ENCODE measurements around the gene VPS26B. TPM values are rescaled to one million over a fixed set of nuclear protein-coding genes. Genes with fewer than 3 reads are reported as not detected.
"Not testable (repeated sequence)": the region's sequence is repeated elsewhere in the genome, so short reads cannot be mapped to it uniquely, and the experiment has no call there.

VPS26B gene
- total and polyA plus RNA-seq, 9 of the 15 experiments (the other 6 are each of a cell fraction or from before 2014, with no cell fraction given), result 3.5 to 43.3 (median 27.4) TPM

DNA sequence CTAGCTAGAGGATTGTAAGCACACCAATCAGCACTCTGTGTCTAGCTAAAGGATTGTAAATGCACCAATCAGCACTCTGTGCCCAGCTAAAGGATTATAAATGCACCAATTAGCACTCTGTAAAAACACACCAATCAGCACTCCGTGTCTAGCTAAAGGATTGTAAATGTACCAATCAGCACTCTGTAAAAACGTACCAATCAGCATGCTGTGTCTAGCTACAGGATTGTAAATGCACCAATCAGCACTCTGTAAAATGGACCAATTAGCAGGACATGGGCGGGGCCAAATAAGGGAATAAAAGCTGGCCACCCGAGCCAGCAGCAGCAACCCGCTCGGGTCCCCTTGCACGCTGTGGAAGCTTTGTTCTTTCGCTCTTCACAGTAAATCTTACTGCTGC, 36.4 kb upstream of the VPS26B start:
- CTCF ChIA-PET (ENCODE audit: low intra/inter-chr PET ratio); intact Hi-C loops (cut with micrococcal nuclease); BruUV-seq (replicated peaks): not testable (repeated sequence)

More for the DNA sequence above, 36.4 kb upstream of the VPS26B start:
- H3K4me1 ChIP-seq (replicated peaks in 1 of 2; ENCODE audit: control insufficient read depth in 2 of 2, insufficient read depth in 2 of 2, low read length in 2 of 2); in situ Hi-C loops (cut with MboI); DNase-seq (ENCODE audit: extremely low read depth in 1 of 4, low spot score in 3 of 4); H3K27me3 ChIP-seq (ENCODE audit: control insufficient read depth in 2 of 2, insufficient read depth in 2 of 2, low read length in 2 of 2); H3K4me3 ChIP-seq; H3K9me3 ChIP-seq (replicated peaks; ENCODE audit: control insufficient read depth, insufficient read depth, low read depth, low read length); H3K79me2 ChIP-seq (ENCODE audit: control insufficient read depth, insufficient read depth, low read length); ATAC-seq; H2AFZ ChIP-seq (ENCODE audit: low read depth, low read length); H3K27ac ChIP-seq (ENCODE audit: extremely low read depth, low read depth, low read length); FAIRE-seq; H3K9me1 ChIP-seq (ENCODE audit: control insufficient read depth, insufficient read depth, low read length); H3K4me2 ChIP-seq (ENCODE audit: insufficient read depth, low read length); H4K20me1 ChIP-seq (replicated peaks; ENCODE audit: control insufficient read depth, insufficient read depth, low read length); H3K9ac ChIP-seq (ENCODE audit: insufficient read depth in 1 of 2, low read depth in 2 of 2, low read length in 2 of 2): not testable (repeated sequence)
- TF ChIP-seq, protein P1, sequence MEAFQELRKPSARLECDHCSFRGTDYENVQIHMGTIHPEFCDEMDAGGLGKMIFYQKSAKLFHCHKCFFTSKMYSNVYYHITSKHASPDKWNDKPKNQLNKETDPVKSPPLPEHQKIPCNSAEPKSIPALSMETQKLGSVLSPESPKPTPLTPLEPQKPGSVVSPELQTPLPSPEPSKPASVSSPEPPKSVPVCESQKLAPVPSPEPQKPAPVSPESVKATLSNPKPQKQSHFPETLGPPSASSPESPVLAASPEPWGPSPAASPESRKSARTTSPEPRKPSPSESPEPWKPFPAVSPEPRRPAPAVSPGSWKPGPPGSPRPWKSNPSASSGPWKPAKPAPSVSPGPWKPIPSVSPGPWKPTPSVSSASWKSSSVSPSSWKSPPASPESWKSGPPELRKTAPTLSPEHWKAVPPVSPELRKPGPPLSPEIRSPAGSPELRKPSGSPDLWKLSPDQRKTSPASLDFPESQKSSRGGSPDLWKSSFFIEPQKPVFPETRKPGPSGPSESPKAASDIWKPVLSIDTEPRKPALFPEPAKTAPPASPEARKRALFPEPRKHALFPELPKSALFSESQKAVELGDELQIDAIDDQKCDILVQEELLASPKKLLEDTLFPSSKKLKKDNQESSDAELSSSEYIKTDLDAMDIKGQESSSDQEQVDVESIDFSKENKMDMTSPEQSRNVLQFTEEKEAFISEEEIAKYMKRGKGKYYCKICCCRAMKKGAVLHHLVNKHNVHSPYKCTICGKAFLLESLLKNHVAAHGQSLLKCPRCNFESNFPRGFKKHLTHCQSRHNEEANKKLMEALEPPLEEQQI (IDR thresholded peaks at IDR 0.05), result peak; percentile 56; the same call in 1 of the 2 replicates
- TF ChIP-seq NFYB (IDR thresholded peaks at IDR 0.05; ENCODE audit: extremely low read depth, insufficient read length), result peak; percentile 78
- peak; percentile 55; the same call in 1 of the 2 replicates for TF ChIP-seq MBD2 (IDR thresholded peaks at IDR 0.05; ENCODE audit: borderline replicate concordance, low read depth)
- TF ChIP-seq ZNF316 (IDR thresholded peaks at IDR 0.05), result peak; percentile 30; the same call in 1 of the 2 replicates
- TF ChIP-seq FOS (IDR thresholded peaks at IDR 0.05; ENCODE audit: extremely low read depth, insufficient read length), result peak; percentile 1
- peak; percentile 29 for TF ChIP-seq RBM25 (IDR thresholded peaks at IDR 0.05; ENCODE audit: low read depth, low read length, severe bottlenecking)
- TF ChIP-seq ASH1L (IDR thresholded peaks at IDR 0.05; ENCODE audit: borderline replicate concordance, low read depth, partially characterized antibody), result peak; percentile 76
- peak; percentile 31; the same call in 1 of the 2 replicates for TF ChIP-seq CC2D1A (IDR thresholded peaks at IDR 0.05)
- H3K36me3 ChIP-seq (ENCODE audit: control insufficient read depth, insufficient read depth, low read length), result peaks cover 93% of the 10 kb centered on the region
- WGBS (ENCODE audit: insufficient coverage, low coverage, missing lambda C conversion rate), result 98% methylated on average over 7 of the region's 8 CpGs
- POLR2A ChIA-PET, result interaction anchor here (0.8 kb wide), 1 partner anchor 17 kb away, joined by 3 read pairs; no protein-coding TSS in a partner anchor

Measured in K562 (cell line).